Measurements from ENCODE around the gene LRRC8B.

Gene LRRC8B

GRCh38 chr1:89587729-89588161 lies 63.1 kb downstream of the LRRC8B start:
- no peak for DNase-seq

- DNase-seq = no peak
Observed at GRCh38 chr1:89588480-89588879, 63.9 kb downstream of the LRRC8B start.

GRCh38 chr1:89589515-89589914 lies 64.9 kb downstream of the LRRC8B start:
- DNase-seq = peak; percentile 71

GRCh38 chr1:89590341-89591080 lies 65.9 kb downstream of the LRRC8B start:
- no peak for DNase-seq

GRCh38 chr1:89592861-89593302 lies 68.3 kb downstream of the LRRC8B start:
- DNase-seq = peak; percentile 58

- no peak for DNase-seq
Observed at GRCh38 chr1:89594096-89594740, 69.6 kb downstream of the LRRC8B start.

- DNase-seq = no peak
Observed at GRCh38 chr1:89596698-89597097, 72.1 kb downstream of the LRRC8B start.

GRCh38 chr1:89598450-89599331 lies 74.1 kb downstream of the LRRC8B start:
- DNase-seq = peak; percentile 56

- no peak for DNase-seq
Observed at GRCh38 chr1:89599332-89599630, 74.7 kb downstream of the LRRC8B start.

- DNase-seq = no peak
Observed at GRCh38 chr1:89600451-89601224, 76.0 kb downstream of the LRRC8B start.

GRCh38 chr1:89602871-89603404 lies 78.3 kb downstream of the LRRC8B start:
- no peak for DNase-seq

- DNase-seq = peak; percentile 59
Observed at GRCh38 chr1:89603651-89604413, 79.2 kb downstream of the LRRC8B start.

- DNase-seq = no peak
Observed at GRCh38 chr1:89604414-89604735, 79.7 kb downstream of the LRRC8B start.

- DNase-seq = no peak
Observed at GRCh38 chr1:89605692-89606091, 81.1 kb downstream of the LRRC8B start.

- peak; percentile 53 for DNase-seq
Observed at GRCh38 chr1:89606227-89606980, 81.8 kb downstream of the LRRC8B start.

- peak; percentile 69 for DNase-seq
Observed at GRCh38 chr1:89607156-89607555, 82.5 kb downstream of the LRRC8B start.

GRCh38 chr1:89607586-89608318 lies 83.1 kb downstream of the LRRC8B start:
- DNase-seq = no peak

- peak; percentile 88 for DNase-seq
Observed at GRCh38 chr1:89608319-89608983, 83.8 kb downstream of the LRRC8B start.

GRCh38 chr1:89608984-89609725 lies 84.5 kb downstream of the LRRC8B start:
- peak; percentile 85 for DNase-seq

Measured in activated CD4-positive, alpha-beta T cell treated with anti-CD3 and anti-CD28 coated beads, Interleukin-10, Interleukin-2, amounts not matched to agents 100 ng/mL and 50 ng/mL, durations not matched to agents 16 hours and 8 hours (primary cell).